GM12874 (cell line): ENCODE measurements around the gene DMD.
A peak's percentile ranks its signal among the peaks of the same experiment; 100 is the strongest.

Source experiments
- TF ChIP-seq, protein P1 (sequence below): IDR thresholded peaks from 2 replicates; pipeline ENCODE4 v1.5.1; 2011; ENCODE audit warnings: low read depth, mild to moderate bottlenecking, control low read depth, low read length, moderate library complexity; ENCODE audit not compliant: insufficient read depth

DMD gene

DNA sequence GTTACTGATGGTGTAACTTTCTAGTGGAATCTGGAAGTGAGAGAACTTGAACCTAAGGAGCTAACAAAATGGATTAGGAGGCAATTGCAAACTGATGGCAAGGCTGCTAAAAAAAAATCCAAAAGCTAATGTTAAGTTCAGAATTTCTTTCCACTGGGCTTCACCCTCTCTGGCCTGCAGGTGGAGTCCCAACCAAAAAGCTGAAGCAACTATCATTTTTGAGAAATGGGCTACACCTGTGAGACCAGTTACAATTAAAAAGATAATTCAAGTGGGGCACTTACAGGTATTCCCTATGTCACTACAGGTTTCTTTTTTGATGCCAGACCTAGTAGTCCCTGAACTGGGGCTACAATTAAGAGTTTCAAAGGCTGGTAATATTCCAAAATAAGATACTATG is 1997.4 kb downstream of the DMD start:
- TF ChIP-seq, protein P1, sequence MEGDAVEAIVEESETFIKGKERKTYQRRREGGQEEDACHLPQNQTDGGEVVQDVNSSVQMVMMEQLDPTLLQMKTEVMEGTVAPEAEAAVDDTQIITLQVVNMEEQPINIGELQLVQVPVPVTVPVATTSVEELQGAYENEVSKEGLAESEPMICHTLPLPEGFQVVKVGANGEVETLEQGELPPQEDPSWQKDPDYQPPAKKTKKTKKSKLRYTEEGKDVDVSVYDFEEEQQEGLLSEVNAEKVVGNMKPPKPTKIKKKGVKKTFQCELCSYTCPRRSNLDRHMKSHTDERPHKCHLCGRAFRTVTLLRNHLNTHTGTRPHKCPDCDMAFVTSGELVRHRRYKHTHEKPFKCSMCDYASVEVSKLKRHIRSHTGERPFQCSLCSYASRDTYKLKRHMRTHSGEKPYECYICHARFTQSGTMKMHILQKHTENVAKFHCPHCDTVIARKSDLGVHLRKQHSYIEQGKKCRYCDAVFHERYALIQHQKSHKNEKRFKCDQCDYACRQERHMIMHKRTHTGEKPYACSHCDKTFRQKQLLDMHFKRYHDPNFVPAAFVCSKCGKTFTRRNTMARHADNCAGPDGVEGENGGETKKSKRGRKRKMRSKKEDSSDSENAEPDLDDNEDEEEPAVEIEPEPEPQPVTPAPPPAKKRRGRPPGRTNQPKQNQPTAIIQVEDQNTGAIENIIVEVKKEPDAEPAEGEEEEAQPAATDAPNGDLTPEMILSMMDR: peak; percentile 45; the same call in 1 of the 2 replicates

DNA sequence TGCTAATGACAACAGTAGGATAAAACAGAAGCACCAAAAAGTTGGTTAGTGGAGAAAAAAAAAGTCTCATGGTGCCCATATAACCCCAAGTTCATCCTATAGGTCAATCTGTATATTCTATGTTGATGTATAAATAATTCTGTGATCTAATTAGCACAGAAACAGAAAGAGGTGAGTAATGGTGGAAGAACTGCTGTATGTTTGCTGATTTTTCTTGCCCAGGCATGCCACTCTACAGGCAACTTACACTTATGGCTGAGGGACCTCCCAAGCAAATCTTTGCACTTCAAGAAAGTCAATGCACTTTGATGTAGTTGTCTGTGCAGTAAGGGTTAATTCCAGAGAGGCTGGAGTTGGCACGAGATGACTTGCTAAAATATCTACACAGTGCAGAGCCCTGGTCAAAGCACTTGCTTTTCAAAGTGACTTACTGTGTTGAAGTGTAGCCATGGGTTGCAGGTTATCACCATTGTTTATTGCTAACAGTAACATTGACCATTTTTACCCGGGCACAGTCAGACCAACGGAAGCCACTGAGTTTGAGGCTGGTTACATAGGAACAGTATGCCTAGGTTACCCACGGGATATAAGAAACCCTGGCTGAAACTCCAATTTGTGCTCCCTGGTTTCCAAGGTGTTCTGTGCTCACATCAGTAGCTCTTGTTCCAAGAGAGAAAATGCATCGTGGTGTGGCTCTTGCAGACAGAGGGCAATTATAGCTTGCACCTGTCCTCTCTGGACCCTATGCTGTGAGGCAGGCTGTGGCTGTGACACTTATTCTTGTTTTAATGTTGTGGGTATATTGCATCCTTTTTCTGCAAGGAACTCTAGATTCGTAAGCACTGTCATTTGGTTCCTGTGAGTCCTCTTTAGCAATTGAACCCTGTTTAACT is 1998.2 kb downstream of the DMD start:
- TF ChIP-seq, protein P1: no peak

GRCh38 chrX:31209005-31209628 is 2002.2 kb downstream of the DMD start:
- TF ChIP-seq, protein P1: no peak

- TF ChIP-seq, protein P1: no peak
Observed at GRCh38 chrX:31201503-31201902, 2009.8 kb downstream of the DMD start.

GRCh38 chrX:31200430-31200829 is 2010.9 kb downstream of the DMD start:
- TF ChIP-seq, protein P1: no peak

DNA sequence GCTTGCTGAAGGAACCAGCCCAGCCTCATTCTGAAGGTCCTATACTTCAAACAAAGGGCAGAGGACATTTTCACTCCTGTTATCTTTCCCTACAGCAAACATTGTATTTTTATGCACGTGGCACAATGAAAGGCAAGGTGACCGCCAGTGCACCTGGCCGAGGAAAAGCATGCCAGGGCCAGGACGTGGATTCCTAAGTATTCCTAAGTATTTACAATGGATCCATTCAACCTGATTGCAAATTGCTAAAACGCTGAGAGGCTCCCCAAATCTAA is 2011.6 kb downstream of the DMD start:
- TF ChIP-seq, protein P1: no peak

GRCh38 chrX:31199056-31199839 is 2012.1 kb downstream of the DMD start:
- TF ChIP-seq, protein P1: no peak
